Transverse colon (tissue), 3 donors: ENCODE measurements around the gene CKAP5.

ENCODE experiments used
- POLR2A ChIP-seq: fragments of 450-650 bp; IDR thresholded peaks from one replicate; pipeline ENCODE4 v1.6.1; 2016; ENCODE audit warnings: antibody characterized with exemption, mild to moderate bottlenecking, moderate library complexity
- POLR2AphosphoS5 ChIP-seq, 3 donors: sonication (generic); formaldehyde crosslinking; IDR thresholded peaks; one replicate each; pipeline ENCODE4 v1.6.1; 2016; ENCODE audit warnings: antibody characterized with exemption in 3 of 3

DNA sequence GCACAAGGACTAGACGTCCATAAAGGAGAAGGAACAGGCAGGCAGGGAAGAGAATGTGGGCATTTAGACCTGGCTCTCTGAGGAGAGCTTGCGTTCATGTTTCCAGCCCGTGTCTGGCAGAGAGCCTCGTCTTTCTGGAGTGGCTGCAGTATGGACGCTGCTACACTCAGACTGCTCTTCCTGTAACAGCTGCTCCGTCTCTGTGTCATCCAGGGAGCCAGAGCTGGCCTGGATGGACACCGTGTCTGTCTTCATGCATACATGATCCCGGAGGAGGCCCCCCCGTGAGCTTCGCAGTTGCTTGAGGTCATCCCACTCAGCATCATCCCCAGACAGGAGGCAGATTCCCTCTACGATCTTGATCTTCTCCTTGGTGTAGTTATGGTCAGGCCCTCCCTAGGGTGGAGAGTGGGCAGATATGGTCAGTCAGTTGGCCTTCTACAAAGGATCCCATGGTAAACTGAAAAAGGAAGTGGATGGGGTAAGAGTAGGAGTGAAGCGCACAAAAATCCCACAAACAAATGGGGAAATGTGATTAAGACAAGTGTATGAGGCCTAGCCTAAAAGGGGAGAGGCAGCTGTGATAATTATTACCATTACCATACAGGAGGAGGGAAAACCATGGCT, 13.0 kb upstream of the CKAP5 start:
- no peak for TF ChIP-seq POLR2A
- no peak for TF ChIP-seq POLR2AphosphoS5 (IDR thresholded peaks at IDR 0.05)
